Measurements from ENCODE around the gene AKT1.

AKT1 gene

GRCh38 chr14:104771374-104771773 is 24.2 kb downstream of the AKT1 start:
- DNase-seq: no peak

DNA sequence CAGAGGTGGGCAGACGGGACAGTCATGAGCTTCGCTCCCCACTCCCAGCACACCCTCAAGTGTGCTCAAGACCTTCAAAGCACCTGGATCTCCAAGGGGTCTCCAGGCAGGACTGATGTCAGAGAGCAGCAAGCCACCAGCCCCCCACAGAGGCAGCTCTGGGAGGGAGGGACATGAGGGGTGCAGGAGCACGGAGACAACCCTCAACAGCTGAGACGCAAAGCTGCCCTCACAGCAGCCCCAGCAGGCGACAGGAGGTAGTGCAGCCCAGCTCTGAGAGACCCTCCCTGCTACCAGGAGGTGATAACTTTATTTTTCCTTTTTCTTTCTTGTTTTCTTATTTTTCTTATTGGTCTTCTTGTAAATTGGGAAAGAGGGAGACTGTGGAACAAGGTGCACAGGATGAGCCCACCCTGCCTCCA is 24.7 kb downstream of the AKT1 start:
- peak in 1 of 2 experiments; percentile 27 for DNase-seq

GRCh38 chr14:104770072-104770579 is 25.4 kb downstream of the AKT1 start:
- DNase-seq: no peak

GRCh38 chr14:104769324-104770071 is 26.1 kb downstream of the AKT1 start:
- DNase-seq: no peak

DNA sequence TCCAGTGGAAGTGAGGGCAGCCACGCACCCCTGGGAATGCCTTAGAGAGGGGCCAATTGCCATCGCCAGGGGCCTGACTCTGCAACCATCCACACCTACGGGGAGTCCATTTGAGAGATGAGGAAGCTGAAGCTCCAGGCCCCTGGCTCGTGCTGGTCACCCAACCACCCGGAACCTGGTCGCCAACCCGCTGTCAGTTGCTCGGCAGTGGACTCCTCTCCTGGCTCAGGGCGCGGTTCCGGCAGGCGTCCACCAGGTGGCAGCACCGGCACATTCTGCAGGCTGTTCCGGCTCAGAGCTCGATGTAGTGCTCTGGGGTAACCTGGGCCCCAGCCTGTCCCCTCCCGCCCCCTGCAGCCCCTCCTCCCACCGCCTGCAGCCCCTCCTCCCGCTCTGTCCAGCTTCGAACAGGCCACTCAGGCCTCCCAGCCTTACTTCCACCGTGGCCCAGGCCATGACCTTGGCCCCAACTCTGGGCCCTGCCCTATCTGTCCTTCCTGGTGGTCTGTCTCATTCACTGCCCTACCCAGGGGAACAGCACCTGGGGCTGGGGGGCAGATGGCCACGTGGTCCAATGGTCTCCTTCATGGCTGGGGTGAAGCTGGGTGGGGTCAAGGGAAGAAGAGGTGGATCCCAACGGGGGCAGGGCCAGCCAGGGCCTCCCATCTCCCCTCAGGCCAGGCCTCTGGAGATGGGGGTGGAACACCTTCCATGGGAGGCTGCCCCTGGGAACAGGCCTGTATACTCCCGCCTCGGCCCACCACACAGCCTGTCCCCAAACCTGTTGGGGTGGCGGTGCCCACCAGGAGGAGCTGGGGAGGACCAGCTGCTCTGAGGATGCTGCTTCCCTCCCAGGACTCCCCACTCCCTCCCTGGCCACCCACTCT is 26.9 kb downstream of the AKT1 start:
- DNase-seq: peak; percentile 95

DNA sequence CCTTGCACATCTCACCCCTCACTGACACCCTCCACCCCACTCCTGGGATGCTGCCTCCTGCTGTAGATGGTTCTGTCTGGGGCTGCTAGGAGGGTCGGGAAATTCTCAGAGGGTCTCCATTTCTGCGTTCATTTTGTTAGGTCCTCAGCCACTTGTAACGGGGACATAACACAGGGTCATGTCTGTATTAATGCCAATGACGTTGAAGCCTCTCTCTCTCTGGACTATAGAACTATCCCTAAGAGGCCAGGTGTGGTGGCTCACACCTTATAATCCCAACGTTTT is 28.0 kb downstream of the AKT1 start:
- no peak for DNase-seq

DNA sequence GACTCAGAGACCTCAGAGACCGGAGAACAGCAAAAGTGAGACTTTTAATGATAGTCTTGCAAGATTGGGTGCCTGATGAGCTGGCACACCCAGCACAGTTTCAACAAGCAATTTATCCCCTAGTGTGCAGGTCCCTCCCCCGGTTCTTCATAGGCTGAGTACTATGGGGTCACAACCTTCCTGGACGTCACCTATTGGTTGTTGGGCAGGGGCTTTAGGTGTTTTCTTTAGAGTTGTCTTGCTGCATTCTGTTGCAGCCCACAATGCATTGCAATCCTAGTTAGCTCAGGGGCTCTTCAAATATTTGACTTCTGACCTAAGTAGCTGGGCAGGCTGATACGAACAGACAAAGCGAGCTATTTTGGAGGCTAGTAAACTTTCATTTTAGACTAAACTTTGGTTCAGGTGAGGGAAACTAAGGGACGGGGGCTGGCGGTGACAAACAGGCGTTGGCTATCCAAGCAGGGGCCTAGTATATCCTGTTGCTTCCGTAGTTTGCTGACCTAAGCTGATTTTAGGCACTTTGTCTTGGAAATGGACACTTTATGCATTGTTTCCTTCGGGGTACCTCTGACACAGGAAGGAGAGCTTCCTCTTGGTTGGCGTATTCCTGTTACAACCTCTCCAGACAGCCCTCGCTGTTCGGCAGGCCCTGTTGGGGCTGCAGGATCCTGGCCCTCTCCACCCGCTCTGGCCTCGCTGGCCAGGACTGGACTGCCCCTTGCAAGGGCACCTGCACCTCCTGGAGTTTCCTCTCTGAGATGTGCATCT is 28.5 kb downstream of the AKT1 start:
- DNase-seq: no peak

GRCh38 chr14:104766256-104766862 is 29.2 kb downstream of the AKT1 start:
- DNase-seq: no peak

- no peak for DNase-seq
Measured at GRCh38 chr14:104765517-104765916, 30.0 kb downstream of the AKT1 start.

DNA sequence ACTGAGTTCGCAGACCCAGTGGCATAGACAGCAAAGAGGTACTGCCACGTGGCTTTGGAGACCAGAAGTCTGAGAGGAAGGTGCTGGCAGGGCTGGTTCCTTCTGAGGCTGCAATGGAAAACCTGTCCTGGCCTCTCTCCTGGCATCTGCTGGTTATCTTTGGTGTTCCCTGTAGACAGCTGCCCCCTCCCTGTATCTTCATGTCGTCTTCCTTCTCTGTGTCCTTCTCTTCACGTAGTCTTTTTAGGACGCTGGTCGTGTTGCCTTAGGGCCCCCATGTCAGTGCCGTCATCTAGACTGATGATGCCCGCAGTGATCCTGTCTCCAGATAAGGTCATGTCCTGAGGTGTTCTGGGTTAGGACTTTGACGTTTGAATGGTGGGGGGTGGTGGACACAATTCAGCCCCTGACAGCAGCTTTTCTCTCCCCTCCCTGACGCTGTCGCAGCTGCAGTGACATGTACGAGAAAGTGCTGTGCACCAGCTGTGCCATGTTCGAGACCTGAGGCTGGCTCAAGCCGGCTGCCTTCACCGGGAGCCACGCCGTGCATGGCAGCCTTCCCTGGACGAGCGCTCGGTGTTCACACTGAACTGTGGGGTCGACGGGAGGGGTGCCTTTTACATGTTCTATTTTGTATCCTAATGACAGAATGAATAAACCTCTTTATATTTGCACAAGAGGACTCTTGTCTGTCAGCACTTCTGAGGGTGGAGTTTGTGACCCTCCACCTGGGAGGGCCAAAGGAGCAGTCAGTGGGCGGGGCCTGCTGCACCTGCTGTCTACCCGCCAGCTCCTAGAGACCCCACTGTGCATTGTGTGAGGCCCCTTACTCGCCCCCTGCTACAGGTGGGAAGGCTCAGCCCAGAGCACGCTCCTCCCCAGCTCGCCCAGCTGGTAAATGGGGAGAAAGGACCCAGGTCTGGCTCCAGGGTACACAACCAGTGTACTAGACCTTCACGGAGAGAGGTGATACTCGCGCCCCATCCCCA is 36.3 kb downstream of the AKT1 start:
- DNase-seq: no peak

DNA sequence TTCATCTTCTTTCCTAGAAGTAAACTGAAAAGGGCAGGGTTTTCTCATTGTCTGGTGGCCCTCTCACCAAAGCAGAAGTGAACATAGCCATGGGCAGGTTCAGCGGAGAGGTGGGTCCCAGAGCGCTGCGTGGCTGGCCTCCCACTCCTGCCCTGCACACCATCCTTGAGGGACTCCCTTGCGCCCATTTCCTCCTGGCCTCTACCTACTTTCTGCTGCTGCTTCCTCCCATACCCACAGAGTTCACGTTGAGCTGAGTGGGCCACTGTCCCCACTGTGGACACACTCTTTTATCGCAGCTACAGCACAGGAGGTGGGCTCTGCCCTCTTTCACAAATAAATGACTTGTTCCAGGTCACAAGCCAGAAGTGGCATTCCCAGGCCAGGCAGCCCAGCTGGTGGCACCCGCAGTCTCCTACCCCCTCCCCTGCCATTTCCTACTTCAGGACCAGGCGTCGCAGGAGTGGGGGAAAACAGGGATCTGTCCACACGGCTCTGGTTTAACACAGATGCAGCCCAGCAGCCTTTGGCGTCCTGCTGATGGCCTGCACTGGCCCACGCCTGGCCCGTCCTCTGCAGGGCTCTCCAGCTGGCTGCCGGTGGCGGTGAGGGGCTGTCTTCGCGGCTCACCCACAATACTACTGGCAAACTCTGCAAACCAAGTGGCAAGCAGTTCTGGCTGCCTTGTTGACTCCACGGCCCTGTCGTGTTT is 37.7 kb downstream of the AKT1 start:
- DNase-seq: no peak

DNA sequence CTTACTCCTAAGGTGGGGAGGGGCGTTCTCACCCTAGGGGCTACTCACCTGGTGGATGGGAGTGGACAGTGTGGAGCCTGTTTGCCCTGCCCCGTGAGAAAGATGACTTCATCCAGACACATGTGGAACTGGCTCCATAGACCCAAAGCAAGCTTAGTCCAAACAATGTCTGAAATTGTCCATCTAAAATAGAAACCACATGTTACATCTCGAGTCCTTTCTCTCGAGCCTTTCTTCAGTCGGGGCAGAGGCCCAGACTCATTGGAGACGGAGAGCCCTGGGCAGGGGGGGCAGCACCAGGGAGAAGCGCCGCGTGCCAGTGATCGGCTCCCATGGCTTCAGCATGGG is 38.3 kb downstream of the AKT1 start:
- no peak for DNase-seq

DNA sequence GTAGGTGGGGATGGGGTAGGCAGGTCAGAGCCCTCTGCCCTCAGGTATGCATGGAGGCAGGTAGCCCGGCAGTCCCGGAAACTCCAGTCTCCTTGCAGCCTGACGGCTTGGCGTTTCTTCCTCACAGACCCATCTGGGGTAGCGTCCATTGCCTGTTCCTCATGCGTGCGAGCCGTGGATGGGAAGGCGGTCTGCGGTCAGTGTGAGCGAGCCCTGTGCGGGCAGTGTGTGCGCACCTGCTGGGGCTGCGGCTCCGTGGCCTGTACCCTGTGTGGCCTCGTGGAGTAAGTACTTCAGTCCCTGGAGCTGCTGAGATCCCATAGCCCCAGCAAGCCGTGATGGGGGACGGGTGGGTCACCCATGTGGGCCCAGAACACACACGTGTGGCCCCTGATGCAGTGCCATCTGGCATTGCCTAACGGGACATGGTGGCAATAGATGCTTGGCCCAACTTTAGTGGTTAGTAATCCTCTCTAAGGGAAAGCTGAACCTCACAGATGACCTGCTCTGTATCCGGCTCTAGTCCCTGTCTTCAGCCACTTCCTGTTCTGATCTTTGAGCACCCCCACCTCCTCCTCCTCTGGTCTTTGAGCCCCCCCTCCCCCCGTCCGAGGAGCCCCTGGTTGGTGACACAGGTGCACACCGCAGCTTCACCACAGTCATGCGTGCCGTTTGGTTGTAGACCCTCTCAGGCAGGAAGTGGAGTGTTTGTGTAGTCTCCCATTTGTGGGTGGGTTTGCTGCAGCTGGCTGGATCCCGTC is 38.9 kb downstream of the AKT1 start:
- DNase-seq: no peak

- no peak for DNase-seq
Measured at GRCh38 chr14:104755621-104756020, 39.9 kb downstream of the AKT1 start.

DNA sequence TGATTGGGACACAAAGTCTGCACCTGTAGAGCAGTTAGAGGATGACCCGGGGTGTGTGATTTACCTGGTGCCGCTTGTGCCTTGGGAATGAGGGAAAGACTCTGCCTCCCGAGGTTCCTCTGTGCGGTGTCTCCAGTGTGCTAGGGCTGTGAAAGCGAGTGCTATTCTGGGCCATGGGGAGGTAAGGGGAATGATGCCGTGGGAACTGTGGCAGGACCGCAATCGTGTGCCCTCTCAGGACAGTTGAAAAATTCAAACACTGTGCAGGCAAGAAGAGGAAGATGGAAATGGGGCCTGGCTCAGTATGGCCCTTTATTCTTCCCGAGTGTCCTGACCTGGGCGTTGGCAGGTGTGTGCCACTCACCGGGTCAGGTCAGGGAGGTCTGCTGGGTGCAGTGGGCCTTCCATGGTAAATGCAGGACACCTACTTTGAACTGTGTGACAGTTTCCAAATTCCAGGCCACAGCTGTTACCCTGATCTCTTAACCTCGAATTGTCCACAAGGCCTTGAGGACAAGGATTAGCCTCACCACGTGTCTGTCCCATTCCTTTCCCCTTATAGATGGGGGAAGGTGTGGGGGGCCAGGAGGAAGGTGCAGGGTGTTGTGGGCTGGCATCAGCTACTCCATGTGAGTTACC is 41.2 kb downstream of the AKT1 start:
- DNase-seq: no peak

- peak; percentile 15 to 19 for DNase-seq
Measured at GRCh38 chr14:104753528-104754212, 41.9 kb downstream of the AKT1 start.

DNA sequence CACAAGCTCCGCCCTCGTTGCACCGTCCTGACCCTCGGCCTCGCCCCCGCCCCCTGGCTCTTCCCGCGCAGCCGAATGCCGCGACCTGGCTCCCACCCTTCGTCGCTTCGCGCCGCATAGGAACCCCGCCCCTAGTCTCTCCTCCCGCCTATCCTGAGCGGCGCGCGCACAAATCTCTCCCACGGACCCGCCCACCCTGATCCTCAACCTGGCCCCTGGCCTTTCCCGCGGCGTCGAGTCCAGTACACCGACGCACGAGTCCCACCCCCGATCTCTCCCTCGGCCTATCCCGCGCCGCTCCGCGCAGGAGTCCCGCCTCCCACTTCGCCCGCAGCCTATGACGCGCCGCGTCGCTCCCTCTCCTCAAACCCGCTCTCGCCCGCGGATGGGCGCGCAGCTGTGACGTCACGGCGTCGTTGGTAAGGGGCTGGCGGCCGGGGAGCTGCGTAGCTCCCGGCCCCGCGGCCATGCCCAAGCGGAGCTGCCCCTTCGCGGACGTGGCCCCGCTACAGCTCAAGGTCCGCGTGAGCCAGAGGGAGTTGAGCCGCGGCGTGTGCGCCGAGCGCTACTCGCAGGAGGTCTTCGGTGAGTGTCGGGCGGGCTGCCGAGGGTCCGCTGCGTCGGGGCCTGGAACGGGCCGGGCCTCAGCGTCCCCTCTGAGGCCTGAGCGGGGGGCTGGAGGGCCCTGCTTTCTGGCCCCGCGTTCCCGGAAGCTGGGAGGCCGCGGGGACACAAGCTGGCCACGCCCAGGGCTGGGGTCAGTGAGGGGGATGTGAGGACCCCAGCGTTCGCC is 42.6 kb downstream of the AKT1 start, which contains the start of gene SIVA1:
SIVA1 (plus strand) TSS at position 413 of the 793 bp plus-strand sequence; CDS start at position 468, 55 bp downstream.
- peak; percentile 100 for DNase-seq

DNA sequence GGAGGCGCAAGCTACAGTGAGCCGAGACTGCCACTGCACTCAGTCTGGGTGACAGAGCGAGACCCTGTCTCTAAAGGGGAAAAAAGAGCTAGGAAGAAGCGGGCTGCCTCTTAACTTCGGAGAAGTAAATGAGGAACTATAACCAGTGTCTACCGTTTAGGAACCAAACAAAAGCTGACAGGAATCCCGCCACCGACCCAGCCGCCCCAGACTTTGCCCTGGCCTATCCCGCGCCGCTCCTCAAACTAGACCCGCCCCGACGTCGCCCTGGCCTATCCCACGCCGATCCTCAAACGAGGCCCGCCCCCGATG is 43.2 kb downstream of the AKT1 start:
- DNase-seq: no peak
